ENCODE data around the gene ABHD8. TPM values are rescaled to one million over a fixed set of nuclear protein-coding genes. Genes with fewer than 3 reads are reported as not detected.
A peak's percentile ranks its signal among the peaks of the same experiment; 100 is the strongest.

ABHD8 gene
- total and polyA plus RNA-seq, 2 experiments from 2014 or later: 8.7 to 19.1 TPM

GRCh38 chr19:17266975-17267788 lies 36.0 kb downstream of the ABHD8 start, which contains the start of gene BABAM1:
TSS of gene BABAM1 (plus strand) at chr19:17267443. CDS start at chr19:17268807, 1,364 bp downstream.
- in situ Hi-C loops (cut with MboI): no loop called here
- peak; percentile 98 for DNase-seq

GRCh38 chr19:17266589-17266974 lies 36.6 kb downstream of the ABHD8 start:
- H3K79me2 ChIP-seq (ENCODE audit: insufficient read depth): peaks cover 30% of the 10 kb centered on the region
- peak overlapping the region; percentile 65 for H2AFZ ChIP-seq
- in situ Hi-C loops (cut with MboI): no loop called here

More at GRCh38 chr19:17266975-17267788, 36.0 kb downstream of the ABHD8 start, which contains the start of gene BABAM1:
- no peaks in the 10 kb centered on the region for H3K9me3 ChIP-seq (ENCODE audit: low read depth)
- H3K27ac ChIP-seq: peak within 1 kb of the TSS; percentile 68
- H3K9me2 ChIP-seq (ENCODE audit: insufficient read depth): no peaks in the 10 kb centered on the region
- H3K36me3 ChIP-seq (ENCODE audit: low read depth): 0 out of 2 replicates have a peak, but pooled peaks cover 4% of the 10 kb centered on the region
- H3K4me1 ChIP-seq (ENCODE audit: insufficient read depth): peaks cover 6% of the 10 kb centered on the region
- TF ChIP-seq EZH2 (IDR thresholded peaks at IDR 0.05; ENCODE audit: insufficient read depth, poor library complexity, severe bottlenecking) (no peak), EZH2phosphoT487 (IDR thresholded peaks at IDR 0.05; ENCODE audit: insufficient read depth, low read depth) (no peak)
- peak within 1 kb of the TSS; percentile 96 for H2AFZ ChIP-seq
- no peaks in the 10 kb centered on the region for H4K20me1 ChIP-seq (ENCODE audit: insufficient read depth)
- H3K9ac ChIP-seq: peak within 1 kb of the TSS; percentile 88
- no peaks in the 10 kb centered on the region for H3K27me3 ChIP-seq (replicated peaks; ENCODE audit: insufficient read depth)
- peaks cover 7% of the 10 kb centered on the region for H3F3A ChIP-seq (ENCODE audit: insufficient read depth)
- peak within 1 kb of the TSS; percentile 96 for H3K4me3 ChIP-seq
- WGBS, 2 experiments (ENCODE audit: low coverage in 1 of 2, low lambda C conversion rate in 2 of 2, missing lambda C conversion rate in 2 of 2): 0 to 1% methylated on average over 27 of the region's 27 CpGs
- peaks cover 30% of the 10 kb centered on the region for H3K79me2 ChIP-seq (ENCODE audit: insufficient read depth)
- peak within 1 kb of the TSS; percentile 97 for H3K4me2 ChIP-seq (ENCODE audit: unreplicated experiment)

DNA sequence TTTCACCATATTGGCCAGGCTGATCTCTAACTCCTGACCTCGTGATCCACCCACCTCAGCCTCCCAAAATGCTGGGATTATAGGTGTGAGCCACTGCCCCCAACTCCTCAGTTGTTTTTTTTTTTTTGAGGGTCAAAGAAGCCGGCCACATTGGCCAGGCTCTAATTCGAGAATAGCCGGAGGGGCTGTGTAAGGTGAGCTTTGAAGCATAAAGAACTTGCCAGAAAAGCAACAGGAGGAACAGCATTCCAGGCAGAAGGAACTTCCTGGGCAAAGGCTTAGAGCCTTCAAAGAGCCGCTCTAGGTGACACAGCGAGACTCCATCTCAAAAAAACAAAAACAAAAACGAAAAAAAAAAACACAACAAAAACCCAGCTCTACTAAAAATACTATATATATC lies 37.2 kb downstream of the ABHD8 start:
- H3K9me3 ChIP-seq (ENCODE audit: low read depth): no peaks in the 10 kb centered on the region
- H2AFZ ChIP-seq: peak overlapping the region; percentile 65
- H3K9ac ChIP-seq: no peak overlapping the region
- no peaks in the 10 kb centered on the region for H4K20me1 ChIP-seq (ENCODE audit: insufficient read depth)
- TF ChIP-seq EZH2 (IDR thresholded peaks at IDR 0.05; ENCODE audit: insufficient read depth, poor library complexity, severe bottlenecking) (no peak), EZH2phosphoT487 (IDR thresholded peaks at IDR 0.05; ENCODE audit: insufficient read depth, low read depth) (no peak)
- in situ Hi-C loops (cut with MboI): no loop called here
- H3K36me3 ChIP-seq (ENCODE audit: low read depth): no peaks in the 10 kb centered on the region
- H3K9me2 ChIP-seq (ENCODE audit: insufficient read depth): no peaks in the 10 kb centered on the region
- H3K4me1 ChIP-seq (ENCODE audit: insufficient read depth): peaks cover 6% of the 10 kb centered on the region
- peaks cover 7% of the 10 kb centered on the region for H3F3A ChIP-seq (ENCODE audit: insufficient read depth)
- no peaks in the 10 kb centered on the region for H3K27me3 ChIP-seq (replicated peaks; ENCODE audit: insufficient read depth)
- no peak overlapping the region for H3K27ac ChIP-seq
- DNase-seq: no peak
- H3K4me3 ChIP-seq: no peak overlapping the region
- WGBS, 2 experiments (ENCODE audit: low coverage in 1 of 2, low lambda C conversion rate in 2 of 2, missing lambda C conversion rate in 2 of 2): 88 to 91% methylated on average over 7 of the region's 7 CpGs
- no peak overlapping the region for H3K4me2 ChIP-seq (ENCODE audit: unreplicated experiment)
- peaks cover 30% of the 10 kb centered on the region for H3K79me2 ChIP-seq (ENCODE audit: insufficient read depth)

More at GRCh38 chr19:17266589-17266974, 36.6 kb downstream of the ABHD8 start:
- TF ChIP-seq EZH2phosphoT487 (IDR thresholded peaks at IDR 0.05; ENCODE audit: insufficient read depth, low read depth) (no peak), EZH2 (IDR thresholded peaks at IDR 0.05; ENCODE audit: insufficient read depth, poor library complexity, severe bottlenecking) (no peak)
- Histone ChIP-seq H3K27me3 (replicated peaks; ENCODE audit: insufficient read depth) (no peaks in the 10 kb centered on the region), H3K27ac (no peak overlapping the region), H3K4me2 (ENCODE audit: unreplicated experiment) (no peak overlapping the region), H3K4me1 (ENCODE audit: insufficient read depth) (peaks cover 6% of the 10 kb centered on the region), H3F3A (ENCODE audit: insufficient read depth) (peaks cover 7% of the 10 kb centered on the region), H4K20me1 (ENCODE audit: insufficient read depth) (no peaks in the 10 kb centered on the region), H3K36me3 (ENCODE audit: low read depth) (0 out of 2 replicates have a peak, but pooled peaks cover 4% of the 10 kb centered on the region), H3K9ac (no peak overlapping the region), H3K9me2 (ENCODE audit: insufficient read depth) (no peaks in the 10 kb centered on the region), H3K9me3 (ENCODE audit: low read depth) (no peaks in the 10 kb centered on the region), H3K4me3 (no peak overlapping the region)
- WGBS, 2 experiments (ENCODE audit: low coverage in 1 of 2, low lambda C conversion rate in 2 of 2, missing lambda C conversion rate in 2 of 2): 75 to 76% methylated on average over 12 of the region's 12 CpGs
- DNase-seq: no peak

DNA sequence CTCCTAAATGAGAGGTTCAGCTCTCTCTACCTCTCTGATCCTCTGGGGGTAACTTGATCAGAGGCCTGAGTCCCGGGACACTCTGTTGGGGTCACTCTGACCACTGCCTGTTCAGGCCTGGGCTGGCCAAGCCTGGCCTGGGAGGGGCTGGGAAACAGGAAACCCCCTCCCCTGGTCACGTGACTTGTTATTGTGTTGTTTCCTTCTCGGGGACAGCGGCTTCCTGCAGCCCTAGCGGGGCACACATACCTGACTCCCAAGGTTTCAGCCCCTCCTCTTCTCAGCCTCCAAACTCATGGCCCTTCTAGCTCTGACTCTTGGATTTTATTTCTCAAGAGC lies 38.6 kb downstream of the ABHD8 start, which contains the start of gene USHBP1:
TSS of gene USHBP1 (minus strand) at position 105 of the 339 bp plus-strand sequence. CDS start 446 bp downstream, outside the sequence.
- H3K4me3 ChIP-seq: no peak within 1 kb of the TSS
- H3K9me3 ChIP-seq (ENCODE audit: low read depth): no peaks in the 10 kb centered on the region
- 33 to 39% methylated on average over 5 of the region's 5 CpGs for WGBS, 2 experiments (ENCODE audit: low coverage in 1 of 2, low lambda C conversion rate in 2 of 2, missing lambda C conversion rate in 2 of 2)
- no peak for TF ChIP-seq EZH2 (IDR thresholded peaks at IDR 0.05; ENCODE audit: insufficient read depth, poor library complexity, severe bottlenecking)
- TF ChIP-seq EZH2phosphoT487 (IDR thresholded peaks at IDR 0.05; ENCODE audit: insufficient read depth, low read depth): no peak
- no peak for DNase-seq
- H4K20me1 ChIP-seq (ENCODE audit: insufficient read depth): no peaks in the 10 kb centered on the region
- no peaks in the 10 kb centered on the region for H3K9me2 ChIP-seq (ENCODE audit: insufficient read depth)
- in situ Hi-C loops (cut with MboI): no loop called here
- H2AFZ ChIP-seq: no peak within 1 kb of the TSS
- no peaks in the 10 kb centered on the region for H3K27me3 ChIP-seq (replicated peaks; ENCODE audit: insufficient read depth)
- H3K4me2 ChIP-seq (ENCODE audit: unreplicated experiment): no peak within 1 kb of the TSS
- no peak within 1 kb of the TSS for H3K9ac ChIP-seq
- H3F3A ChIP-seq (ENCODE audit: insufficient read depth): peaks cover 7% of the 10 kb centered on the region
- no peaks in the 10 kb centered on the region for H3K36me3 ChIP-seq (ENCODE audit: low read depth)
- peaks cover 22% of the 10 kb centered on the region for H3K79me2 ChIP-seq (ENCODE audit: insufficient read depth)
- no peak within 1 kb of the TSS for H3K27ac ChIP-seq
- H3K4me1 ChIP-seq (ENCODE audit: insufficient read depth): peaks cover 6% of the 10 kb centered on the region

Data from GM23248 (cell line).